ENCODE data around the gene TRPM4.

Gene TRPM4

DNA sequence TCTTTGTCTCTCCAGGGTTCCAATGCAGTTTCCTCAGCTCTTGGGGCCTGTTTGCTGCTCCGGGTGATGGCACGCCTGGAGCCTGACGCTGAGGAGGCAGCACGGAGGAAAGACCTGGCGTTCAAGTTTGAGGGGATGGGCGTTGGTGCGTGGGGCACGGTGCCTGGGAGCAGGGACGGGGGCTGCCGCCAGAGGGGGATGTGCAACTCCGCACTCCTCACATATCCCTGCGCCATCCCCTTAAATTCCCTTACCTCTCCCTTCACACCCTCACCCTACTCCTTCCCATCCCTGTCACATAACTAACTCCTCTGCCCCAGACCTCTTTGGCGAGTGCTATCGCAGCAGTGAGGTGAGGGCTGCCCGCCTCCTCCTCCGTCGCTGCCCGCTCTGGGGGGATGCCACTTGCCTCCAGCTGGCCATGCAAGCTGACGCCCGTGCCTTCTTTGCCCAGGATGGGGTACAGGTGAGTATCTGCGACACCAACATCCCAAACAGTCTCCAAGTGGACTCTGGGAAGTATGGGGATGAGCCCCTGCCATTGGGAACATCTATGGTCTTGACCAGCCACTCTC is 31.1 kb downstream of the TRPM4 start:
- no peaks in the 10 kb centered on the region for H3K36me3 ChIP-seq (ENCODE audit: control insufficient read depth, insufficient read depth, low read length)

DNA sequence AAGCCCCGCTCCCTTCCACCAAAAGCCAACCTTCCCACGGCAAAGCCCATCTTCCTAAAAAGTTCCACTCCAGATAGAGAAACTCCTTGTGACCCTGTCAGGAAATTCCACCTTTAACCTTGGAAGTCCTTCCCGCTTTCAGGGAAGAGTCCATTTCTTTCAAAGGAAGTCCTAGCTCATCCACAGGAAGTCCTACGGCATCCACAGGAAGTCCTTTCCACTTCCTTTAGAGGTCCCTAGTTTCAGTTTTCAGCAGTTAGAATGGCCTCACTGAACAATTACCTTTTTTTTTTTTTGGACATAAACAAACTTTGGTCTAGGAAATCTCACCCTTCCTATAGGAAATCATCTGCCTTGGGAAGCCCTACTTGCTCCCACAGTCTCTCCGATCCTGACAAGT is 31.7 kb downstream of the TRPM4 start:
- Histone ChIP-seq H3K4me3 (replicated peaks; ENCODE audit: low read depth, low read length) (no peak overlapping the region), H3K27me3 (replicated peaks; ENCODE audit: control insufficient read depth, insufficient read depth, low read length) (no peaks in the 10 kb centered on the region), H3K36me3 (ENCODE audit: control insufficient read depth, insufficient read depth, low read length) (no peaks in the 10 kb centered on the region)
- TF ChIP-seq, protein P1, sequence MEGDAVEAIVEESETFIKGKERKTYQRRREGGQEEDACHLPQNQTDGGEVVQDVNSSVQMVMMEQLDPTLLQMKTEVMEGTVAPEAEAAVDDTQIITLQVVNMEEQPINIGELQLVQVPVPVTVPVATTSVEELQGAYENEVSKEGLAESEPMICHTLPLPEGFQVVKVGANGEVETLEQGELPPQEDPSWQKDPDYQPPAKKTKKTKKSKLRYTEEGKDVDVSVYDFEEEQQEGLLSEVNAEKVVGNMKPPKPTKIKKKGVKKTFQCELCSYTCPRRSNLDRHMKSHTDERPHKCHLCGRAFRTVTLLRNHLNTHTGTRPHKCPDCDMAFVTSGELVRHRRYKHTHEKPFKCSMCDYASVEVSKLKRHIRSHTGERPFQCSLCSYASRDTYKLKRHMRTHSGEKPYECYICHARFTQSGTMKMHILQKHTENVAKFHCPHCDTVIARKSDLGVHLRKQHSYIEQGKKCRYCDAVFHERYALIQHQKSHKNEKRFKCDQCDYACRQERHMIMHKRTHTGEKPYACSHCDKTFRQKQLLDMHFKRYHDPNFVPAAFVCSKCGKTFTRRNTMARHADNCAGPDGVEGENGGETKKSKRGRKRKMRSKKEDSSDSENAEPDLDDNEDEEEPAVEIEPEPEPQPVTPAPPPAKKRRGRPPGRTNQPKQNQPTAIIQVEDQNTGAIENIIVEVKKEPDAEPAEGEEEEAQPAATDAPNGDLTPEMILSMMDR (IDR thresholded peaks at IDR 0.05; ENCODE audit: insufficient read depth, low read length, poor library complexity, severe bottlenecking), result no peak
- DNase-seq (ENCODE audit: extremely low read depth, insufficient read length), result no peak

More for the DNA sequence above, 31.1 kb downstream of the TRPM4 start:
- DNase-seq (ENCODE audit: extremely low read depth, insufficient read length), result no peak
- TF ChIP-seq, protein P1 (IDR thresholded peaks at IDR 0.05; ENCODE audit: insufficient read depth, low read length, poor library complexity, severe bottlenecking), result no peak
- H3K27me3 ChIP-seq (replicated peaks; ENCODE audit: control insufficient read depth, insufficient read depth, low read length), result no peaks in the 10 kb centered on the region
- no peak overlapping the region for H3K4me3 ChIP-seq (replicated peaks; ENCODE audit: low read depth, low read length)

DNA sequence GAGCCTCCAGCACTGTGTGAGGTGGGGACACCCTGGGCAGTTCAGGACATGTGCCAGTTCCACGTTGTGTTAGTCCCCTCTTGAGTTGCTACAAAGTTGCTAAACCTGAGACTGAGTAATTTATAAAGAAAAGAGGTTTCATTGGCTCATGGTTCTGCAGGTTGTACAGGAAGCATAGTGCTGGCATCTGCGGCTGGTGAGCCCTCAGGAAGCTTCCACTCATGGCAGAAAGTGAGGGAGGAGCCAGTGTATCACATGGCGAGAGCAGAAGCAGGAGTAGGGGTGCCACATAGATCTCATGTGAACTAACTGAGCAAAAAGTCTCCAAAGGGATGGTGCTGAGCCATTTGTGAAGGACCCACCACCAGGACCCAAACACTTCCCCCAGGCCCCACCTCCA is 33.2 kb downstream of the TRPM4 start:
- TF ChIP-seq, protein P1 (IDR thresholded peaks at IDR 0.05; ENCODE audit: insufficient read depth, low read length, poor library complexity, severe bottlenecking), result no peak
- Histone ChIP-seq H3K4me3 (replicated peaks; ENCODE audit: low read depth, low read length) (no peak overlapping the region), H3K27me3 (replicated peaks; ENCODE audit: control insufficient read depth, insufficient read depth, low read length) (no peaks in the 10 kb centered on the region), H3K36me3 (ENCODE audit: control insufficient read depth, insufficient read depth, low read length) (no peaks in the 10 kb centered on the region)
- no peak for DNase-seq (ENCODE audit: extremely low read depth, insufficient read length)

DNA sequence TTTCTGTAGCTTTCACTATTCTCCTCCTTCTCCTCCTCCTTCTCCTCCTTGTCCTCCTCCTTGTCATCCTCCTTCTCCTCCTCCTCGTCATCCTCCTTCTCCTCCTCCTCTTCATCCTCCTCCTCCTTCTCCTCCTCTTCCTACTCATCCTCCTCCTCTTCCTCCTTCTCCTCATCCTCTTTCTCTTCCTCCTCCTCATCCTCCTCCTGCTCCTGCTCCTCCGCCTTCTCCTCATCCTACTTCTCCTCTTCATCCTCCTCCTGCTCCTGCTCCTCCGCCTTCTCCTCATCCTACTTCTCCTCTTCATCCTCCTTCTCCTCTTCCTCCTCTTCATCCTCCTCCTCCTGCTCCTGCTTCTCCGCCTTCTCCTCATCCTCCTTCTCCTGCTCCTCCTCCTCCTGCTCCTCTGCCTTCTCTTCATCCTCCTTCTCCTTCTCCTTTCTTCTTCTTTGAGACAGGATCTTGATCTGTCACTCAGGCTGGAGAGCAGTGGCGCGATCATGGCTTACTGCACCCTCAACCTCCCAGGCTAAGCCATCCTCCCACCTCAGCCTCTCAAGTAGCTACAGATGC is 36.3 kb downstream of the TRPM4 start:
- Histone ChIP-seq H3K27me3 (replicated peaks; ENCODE audit: control insufficient read depth, insufficient read depth, low read length) (no peaks in the 10 kb centered on the region; the same call in 1 of the 2 replicates), H3K36me3 (ENCODE audit: control insufficient read depth, insufficient read depth, low read length) (no peaks in the 10 kb centered on the region), H3K4me3 (replicated peaks; ENCODE audit: low read depth, low read length) (no peak overlapping the region)
- no peak for DNase-seq (ENCODE audit: extremely low read depth, insufficient read length)
- TF ChIP-seq, protein P1 (IDR thresholded peaks at IDR 0.05; ENCODE audit: insufficient read depth, low read length, poor library complexity, severe bottlenecking), result no peak

DNA sequence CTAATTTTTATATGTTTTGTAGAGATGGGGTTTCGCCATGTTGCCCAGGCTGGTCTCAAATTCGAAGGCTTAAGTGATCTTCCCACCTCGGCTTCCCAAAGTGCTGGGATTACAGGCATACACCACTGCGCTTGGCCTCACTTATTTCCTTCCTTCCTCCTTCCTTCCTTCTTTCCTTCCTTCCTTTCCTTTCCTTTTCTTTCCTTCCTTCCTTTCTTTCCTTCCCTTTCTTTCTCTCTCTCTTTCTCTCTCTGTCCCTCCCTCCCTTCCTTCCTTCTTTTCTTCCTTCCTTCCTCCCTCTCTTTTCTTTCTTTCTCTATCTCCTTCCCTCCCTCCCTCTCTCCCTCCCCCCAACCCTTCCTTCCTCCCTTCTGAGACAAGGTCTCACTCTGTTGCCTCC is 36.8 kb downstream of the TRPM4 start:
- Histone ChIP-seq H3K36me3 (ENCODE audit: control insufficient read depth, insufficient read depth, low read length) (no peaks in the 10 kb centered on the region), H3K27me3 (replicated peaks; ENCODE audit: control insufficient read depth, insufficient read depth, low read length) (no peaks in the 10 kb centered on the region; the same call in 1 of the 2 replicates), H3K4me3 (replicated peaks; ENCODE audit: low read depth, low read length) (no peak overlapping the region)
- TF ChIP-seq, protein P1 (IDR thresholded peaks at IDR 0.05; ENCODE audit: insufficient read depth, low read length, poor library complexity, severe bottlenecking), result no peak
- DNase-seq (ENCODE audit: extremely low read depth, insufficient read length), result no peak

Measured in GM06990 (cell line).